ENCODE measurements around the gene H2BW1. TPM values are rescaled to one million over a fixed set of nuclear protein-coding genes. Genes with fewer than 3 reads are reported as not detected.

The H2BW1 gene
- total and polyA plus RNA-seq, 2 of the 13 experiments (the other 11 are each of a cell fraction or from before 2014, with no cell fraction given): not detected

DNA sequence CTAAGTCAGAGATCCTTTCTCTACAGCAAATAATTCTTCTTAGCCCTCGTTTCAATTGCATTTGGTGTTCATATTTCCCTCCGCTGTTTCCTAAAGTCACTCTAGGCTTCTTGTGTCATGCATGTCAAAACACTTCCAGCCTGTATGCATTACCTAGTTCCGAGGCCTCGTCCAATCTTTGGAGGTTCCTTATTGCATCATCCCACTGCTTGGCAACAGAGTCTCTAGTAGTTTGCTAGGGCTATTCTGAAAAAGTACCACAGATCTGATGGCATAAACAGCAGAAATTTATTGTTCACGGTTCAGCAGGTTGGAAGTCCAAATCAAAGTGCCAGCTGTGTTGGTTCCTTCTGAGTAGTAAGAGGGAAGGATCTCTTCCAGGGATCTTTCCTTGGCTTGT lies 32.1 kb upstream of the H2BW1 start:
- Histone ChIP-seq H3K9ac (ENCODE audit: insufficient read depth, low read depth, low read length) (no peak overlapping the region), H2AFZ (ENCODE audit: low read length) (no peak overlapping the region), H3K27me3 (ENCODE audit: control insufficient read depth in 1 of 2, insufficient read depth in 2 of 2, low read length in 2 of 2) (peaks cover 0 to 1% of the 10 kb centered on the region in 2 experiments; a peak in 1 of 5 replicates), H3K79me2 (ENCODE audit: insufficient read depth, low read length) (no peaks in the 10 kb centered on the region), H3K9me3 (ENCODE audit: low read length) (no peaks in the 10 kb centered on the region), H4K20me1 (ENCODE audit: insufficient read depth, low read length) (no peaks in the 10 kb centered on the region), H3K4me3 (replicated peaks in 1 of 3; ENCODE audit: insufficient read depth in 1 of 3, low read depth in 2 of 3, low read length in 3 of 3) (no peak overlapping the region), H3K36me3 (replicated peaks in 1 of 2; ENCODE audit: control insufficient read depth in 1 of 2, insufficient read depth in 2 of 2, low read length in 2 of 2) (no peaks in the 10 kb centered on the region), H3K4me1 (ENCODE audit: insufficient read depth, low read length) (no peaks in the 10 kb centered on the region), H3K4me2 (ENCODE audit: low read depth, low read length) (no peak overlapping the region), H3K27ac (ENCODE audit: extremely low read length, insufficient read depth, low read length) (no peak overlapping the region)
- in situ Hi-C loops (cut with HindIII; ENCODE audit: extremely low pct_ligation_motif_present, low pct_unique_long_range_greater_than_20kb): no loop called here
- intact Hi-C loops (cut with micrococcal nuclease; ENCODE audit: unreplicated experiment): no loop called here
- ChIA-PET POLR2A (no interaction called here), CTCF (ENCODE audit: low intra/inter-chr PET ratio, low total read pairs) (no interaction called here)
- no TSS peak for BruUV-seq (replicated peaks)
- WGBS (ENCODE audit: low lambda C conversion rate): 18% methylated on average over 5 of the region's 5 CpGs
- DNase-seq (ENCODE audit: low spot score) (no peak), FAIRE-seq (no peak), ATAC-seq (no peak)
- TF ChIP-seq ZNF354B (CRISPR knock-in tag; IDR thresholded peaks at IDR 0.05): no peak
- TF ChIP-seq HDAC2 (CRISPR knock-in tag; IDR thresholded peaks at IDR 0.05): no peak
- TF ChIP-seq CHCHD3 (CRISPR knock-in tag; IDR thresholded peaks at IDR 0.05): no peak
- no peak for TF ChIP-seq RCOR2 (CRISPR knock-in tag; IDR thresholded peaks at IDR 0.05)
- no peak for TF ChIP-seq HNRNPK (IDR thresholded peaks at IDR 0.05; ENCODE audit: low read depth, low read length, poor library complexity, severe bottlenecking)
- TF ChIP-seq, protein P1, sequence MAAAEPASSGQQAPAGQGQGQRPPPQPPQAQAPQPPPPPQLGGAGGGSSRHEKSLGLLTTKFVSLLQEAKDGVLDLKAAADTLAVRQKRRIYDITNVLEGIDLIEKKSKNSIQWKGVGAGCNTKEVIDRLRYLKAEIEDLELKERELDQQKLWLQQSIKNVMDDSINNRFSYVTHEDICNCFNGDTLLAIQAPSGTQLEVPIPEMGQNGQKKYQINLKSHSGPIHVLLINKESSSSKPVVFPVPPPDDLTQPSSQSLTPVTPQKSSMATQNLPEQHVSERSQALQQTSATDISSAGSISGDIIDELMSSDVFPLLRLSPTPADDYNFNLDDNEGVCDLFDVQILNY (CRISPR knock-in tag; conservative IDR thresholded peaks at IDR 0.05): no peak
- no peak for TF ChIP-seq FOXK1 (CRISPR knock-in tag; IDR thresholded peaks at IDR 0.05; ENCODE audit: borderline replicate concordance, low read depth)
- TF ChIP-seq, protein P2, sequence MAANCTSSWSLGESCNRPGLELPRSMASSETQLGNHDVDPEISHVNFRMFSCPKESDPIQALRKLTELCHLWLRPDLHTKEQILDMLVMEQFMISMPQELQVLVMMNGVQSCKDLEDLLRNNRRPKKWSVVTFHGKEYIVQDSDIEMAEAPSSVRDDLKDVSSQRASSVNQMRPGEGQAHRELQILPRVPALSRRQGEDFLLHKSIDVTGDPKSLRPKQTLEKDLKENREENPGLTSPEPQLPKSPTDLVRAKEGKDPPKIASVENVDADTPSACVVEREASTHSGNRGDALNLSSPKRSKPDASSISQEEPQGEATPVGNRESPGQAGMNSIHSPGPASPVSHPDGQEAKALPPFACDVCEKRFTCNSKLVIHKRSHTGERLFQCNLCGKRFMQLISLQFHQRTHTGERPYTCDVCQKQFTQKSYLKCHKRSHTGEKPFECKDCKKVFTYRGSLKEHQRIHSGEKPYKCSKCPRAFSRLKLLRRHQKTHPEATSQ (CRISPR knock-in tag; IDR thresholded peaks at IDR 0.05; ENCODE audit: borderline replicate concordance): no peak
- no peak for TF ChIP-seq TRAFD1 (CRISPR knock-in tag; IDR thresholded peaks at IDR 0.05; ENCODE audit: borderline replicate concordance)
- TF ChIP-seq, protein P3, sequence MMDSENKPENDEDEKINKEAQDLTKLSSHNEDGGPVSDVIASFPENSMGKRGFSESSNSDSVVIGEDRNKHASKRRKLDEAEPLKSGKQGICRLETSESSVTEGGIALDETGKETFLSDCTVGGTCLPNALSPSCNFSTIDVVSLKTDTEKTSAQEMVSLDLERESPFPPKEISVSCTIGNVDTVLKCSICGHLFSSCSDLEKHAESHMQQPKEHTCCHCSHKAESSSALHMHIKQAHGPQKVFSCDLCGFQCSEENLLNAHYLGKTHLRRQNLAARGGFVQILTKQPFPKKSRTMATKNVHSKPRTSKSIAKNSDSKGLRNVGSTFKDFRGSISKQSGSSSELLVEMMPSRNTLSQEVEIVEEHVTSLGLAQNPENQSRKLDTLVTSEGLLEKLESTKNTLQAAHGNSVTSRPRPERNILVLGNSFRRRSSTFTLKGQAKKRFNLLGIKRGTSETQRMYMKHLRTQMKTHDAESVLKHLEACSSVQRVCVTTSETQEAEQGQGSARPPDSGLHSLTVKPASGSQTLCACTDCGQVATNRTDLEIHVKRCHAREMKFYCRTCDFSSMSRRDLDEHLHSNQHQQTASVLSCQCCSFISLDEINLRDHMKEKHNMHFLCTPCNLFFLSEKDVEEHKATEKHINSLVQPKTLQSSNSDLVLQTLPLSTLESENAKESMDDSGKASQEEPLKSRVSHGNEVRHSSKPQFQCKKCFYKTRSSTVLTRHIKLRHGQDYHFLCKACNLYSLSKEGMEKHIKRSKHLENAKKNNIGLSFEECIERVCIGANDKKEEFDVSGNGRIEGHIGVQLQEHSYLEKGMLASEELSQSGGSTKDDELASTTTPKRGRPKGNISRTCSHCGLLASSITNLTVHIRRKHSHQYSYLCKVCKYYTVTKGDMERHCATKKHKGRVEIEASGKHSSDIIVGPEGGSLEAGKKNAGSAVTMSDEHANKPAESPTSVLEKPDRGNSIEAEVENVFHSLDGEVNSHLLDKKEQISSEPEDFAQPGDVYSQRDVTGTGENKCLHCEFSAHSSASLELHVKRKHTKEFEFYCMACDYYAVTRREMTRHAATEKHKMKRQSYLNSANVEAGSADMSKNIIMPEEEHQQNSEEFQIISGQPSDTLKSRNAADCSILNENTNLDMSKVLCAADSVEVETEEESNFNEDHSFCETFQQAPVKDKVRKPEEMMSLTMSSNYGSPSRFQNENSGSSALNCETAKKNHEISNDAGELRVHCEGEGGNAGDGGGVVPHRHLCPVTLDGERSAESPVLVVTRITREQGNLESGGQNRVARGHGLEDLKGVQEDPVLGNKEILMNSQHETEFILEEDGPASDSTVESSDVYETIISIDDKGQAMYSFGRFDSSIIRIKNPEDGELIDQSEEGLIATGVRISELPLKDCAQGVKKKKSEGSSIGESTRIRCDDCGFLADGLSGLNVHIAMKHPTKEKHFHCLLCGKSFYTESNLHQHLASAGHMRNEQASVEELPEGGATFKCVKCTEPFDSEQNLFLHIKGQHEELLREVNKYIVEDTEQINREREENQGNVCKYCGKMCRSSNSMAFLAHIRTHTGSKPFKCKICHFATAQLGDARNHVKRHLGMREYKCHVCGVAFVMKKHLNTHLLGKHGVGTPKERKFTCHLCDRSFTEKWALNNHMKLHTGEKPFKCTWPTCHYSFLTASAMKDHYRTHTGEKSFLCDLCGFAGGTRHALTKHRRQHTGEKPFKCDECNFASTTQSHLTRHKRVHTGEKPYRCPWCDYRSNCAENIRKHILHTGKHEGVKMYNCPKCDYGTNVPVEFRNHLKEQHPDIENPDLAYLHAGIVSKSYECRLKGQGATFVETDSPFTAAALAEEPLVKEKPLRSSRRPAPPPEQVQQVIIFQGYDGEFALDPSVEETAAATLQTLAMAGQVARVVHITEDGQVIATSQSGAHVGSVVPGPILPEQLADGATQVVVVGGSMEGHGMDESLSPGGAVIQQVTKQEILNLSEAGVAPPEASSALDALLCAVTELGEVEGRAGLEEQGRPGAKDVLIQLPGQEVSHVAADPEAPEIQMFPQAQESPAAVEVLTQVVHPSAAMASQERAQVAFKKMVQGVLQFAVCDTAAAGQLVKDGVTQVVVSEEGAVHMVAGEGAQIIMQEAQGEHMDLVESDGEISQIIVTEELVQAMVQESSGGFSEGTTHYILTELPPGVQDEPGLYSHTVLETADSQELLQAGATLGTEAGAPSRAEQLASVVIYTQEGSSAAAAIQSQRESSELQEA (CRISPR knock-in tag; IDR thresholded peaks at IDR 0.05; ENCODE audit: not compliant biosample characterization): no peak
- no peak for TF ChIP-seq NFRKB (IDR thresholded peaks at IDR 0.05)
- TF ChIP-seq JUN (CRISPR knock-in tag; IDR thresholded peaks at IDR 0.05): no peak
- TF ChIP-seq GFI1 (CRISPR knock-in tag; IDR thresholded peaks at IDR 0.05; ENCODE audit: borderline replicate concordance): no peak
